GM12878 (cell line): ENCODE data around the gene GATA3. TPM values are rescaled to one million over a fixed set of nuclear protein-coding genes. Genes with fewer than 3 reads are reported as not detected.

Source experiments
- ATAC-seq: fragments of 200-7000 bp; cut with Tn5 transposase; 3 replicates; pipeline ENCODE4 v1.9.1; 2020; ENCODE audit warnings: mild to moderate bottlenecking, moderate library complexity
- BruUV-seq: library from RNA; stranded (reverse); fragments of 400-500 nt; replicated peaks from 2 replicates; lab custom pipeline; 2021; lab: Mats Ljungman, UMichigan
- CTCF ChIA-PET: fragments of 300-600 bp; sonication (Branson Sonifier 250); formaldehyde crosslinking; extraction: SDS; loops from one replicate; lab custom pipeline; 2021; ENCODE audit warnings: inconsistent platforms; lab: Yijun Ruan, JAX
- POLR2A ChIA-PET: fragments of 350-600 bp; formaldehyde crosslinking; extraction: SDS; loops from one replicate; lab custom pipeline; 2021; ENCODE audit warnings: inconsistent platforms; lab: Charles Lee
- RAD21 ChIA-PET: fragments of 300-600 bp; sonication (Branson Sonifier 250); formaldehyde crosslinking; loops from one replicate; lab custom pipeline; 2023; ENCODE audit warnings: antibody characterized with exemption; ENCODE audit not compliant: unreplicated experiment; lab: Charles Lee
- SMC1A ChIA-PET: fragments of 300-600 bp; sonication (Branson Sonifier 250); formaldehyde crosslinking; loops from one replicate; lab custom pipeline; 2023; ENCODE audit not compliant: unreplicated experiment, uncharacterized antibody; lab: Charles Lee
- DNase-seq: peaks from one replicate; pipeline ENCODE4 v3.0.0-alpha.2; 2011; ENCODE audit warnings: low read depth, low spot score
- FAIRE-seq: peaks from 3 replicates; lab custom pipeline; 2011; peaks lifted over from hg19 to GRCh38; lab: Jason Lieb, UNC
- H2AFZ ChIP-seq: 2 replicates; pipeline ENCODE4 v1.6.0; 2011; ENCODE audit warnings: low read depth, low read length, control low read depth; ENCODE audit not compliant: control insufficient read depth
- H3K27ac ChIP-seq: 2 replicates; pipeline ENCODE4 v1.5.1; 2011; ENCODE audit warnings: control low read depth; ENCODE audit not compliant: control insufficient read depth, insufficient read depth
- H3K27me3 ChIP-seq, 2 experiments: replicated peaks in 1 of 2; 2 replicates each; pipeline versions ENCODE4 v1.6.0 to v1.6.1; 2011; ENCODE audit warnings: low read length in 1 of 2; ENCODE audit not compliant: control insufficient read depth in 2 of 2, insufficient read depth in 2 of 2
- H3K36me3 ChIP-seq, 2 experiments: 2 replicates each; pipeline ENCODE4 v1.5.1; 2011; ENCODE audit warnings: low read length in 1 of 2; ENCODE audit not compliant: control insufficient read depth in 2 of 2, insufficient read depth in 2 of 2
- H3K4me1 ChIP-seq: 2 replicates; pipeline ENCODE4 v1.6.1; 2011; ENCODE audit warnings: mild to moderate bottlenecking, low read length, moderate library complexity, mixed read lengths; ENCODE audit not compliant: control insufficient read depth, insufficient read depth
- H3K4me2 ChIP-seq: 2 replicates; pipeline ENCODE4 v1.6.0; 2011; ENCODE audit warnings: control low read depth; ENCODE audit not compliant: control insufficient read depth, insufficient read depth
- H3K4me3 ChIP-seq: fragments of 200-600 bp; sonication (generic); 2 replicates; pipeline ENCODE4 v1.5.1; 2016
- H3K79me2 ChIP-seq: 2 replicates; pipeline ENCODE4 v1.6.0; 2011; ENCODE audit warnings: low read length; ENCODE audit not compliant: control insufficient read depth, insufficient read depth
- H3K9ac ChIP-seq: 2 replicates; pipeline ENCODE4 v1.8.0; 2011; ENCODE audit warnings: low read length, control low read depth, mixed read lengths; ENCODE audit not compliant: control insufficient read depth, insufficient read depth
- H3K9me3 ChIP-seq: replicated peaks from 3 replicates; pipeline ENCODE4 v1.5.1; 2011; ENCODE audit warnings: mild to moderate bottlenecking, low read length; ENCODE audit not compliant: control insufficient read depth, insufficient read depth
- H4K20me1 ChIP-seq: 2 replicates; pipeline ENCODE4 v1.6.0; 2011; ENCODE audit not compliant: control insufficient read depth, insufficient read depth
- MLLT1 ChIP-seq: fragments of 450-650 bp; IDR thresholded peaks from 2 replicates; pipeline ENCODE4 v1.6.1; 2016; ENCODE audit warnings: mild to moderate bottlenecking
- REST ChIP-seq: IDR thresholded peaks from 2 replicates; pipeline ENCODE4 v1.6.1; 2012; ENCODE audit warnings: mild to moderate bottlenecking, low read depth, low read length
- RUNX3 ChIP-seq: IDR thresholded peaks from 2 replicates; pipeline ENCODE4 v1.6.1; 2012; ENCODE audit warnings: low read length, inconsistent platforms
- STAT3 ChIP-seq: IDR thresholded peaks from 2 replicates; pipeline ENCODE4 v1.6.1; 2011; ENCODE audit warnings: low read depth, low read length, improper control_type of control experiment
- YBX1 ChIP-seq: fragments of 450-650 bp; IDR thresholded peaks from 2 replicates; pipeline ENCODE4 v1.6.1; 2016; ENCODE audit warnings: antibody characterized with exemption
- WGBS: methylation state at CpG from one replicate; pipeline ENCODE4 v1.1.6; 2016; ENCODE audit warnings: low lambda C conversion rate; ENCODE audit not compliant: insufficient replicate concordance, insufficient coverage; ENCODE audit errors: missing lambda C conversion rate; 5-methylcytosine and 5-hydroxymethylcytosine counted together
- in situ Hi-C: fragments of 300-500 bp; cut with MboI; formaldehyde crosslinking; loops from 9 replicates; pipeline ENCODE4 v1.14.3; 2018; ENCODE audit warnings: mixed read lengths
- intact Hi-C: fragments of 100-400 bp; cut with micrococcal nuclease; formaldehyde crosslinking; loops from one replicate; pipeline ENCODE4 v1.14.2; 2022; ENCODE audit not compliant: unreplicated experiment
- polyA plus RNA-seq, 11 experiments: library from polyadenylated mRNA; depleted of rRNA in 4 of 11; unstranded in 6 of 11; stranded (reverse) in 5 of 11; fragments of >200 nt; fragmentation: Nextera tagmentation in 4 of 11; fragmentation: Illumina TruSeq in 1 of 11; extraction: Ambion mirVana in 4 of 11; extraction: Trizol in 1 of 11; gene quantifications; 1 replicate in 1 of 11; 2 replicates in 10 of 11; pipeline versions ENCODE4 v1.2.1 to v1.2.3, GENCODE V29; 2011 to 2016; ENCODE audit warnings: inconsistent platforms in 2 of 11, missing spikeins in 2 of 11, low read depth in 1 of 11
- total RNA-seq, 4 experiments: library from RNA; depleted of rRNA in 3 of 4; stranded (reverse); fragments of >200 nt in 3 of 4; fragmentation: Illumina TruSeq in 1 of 4; extraction: Trizol in 1 of 4; gene quantifications; 2 replicates each; pipeline versions ENCODE4 v1.2.1 to v1.2.3, GENCODE V29; 2013 to 2021

The GATA3 gene
- total and polyA plus RNA-seq, 10 of the 15 experiments (the other 5 are each of a cell fraction or from before 2014, with no cell fraction given) = 0.08 to 0.80 (median 0.29) TPM

- no peak for TF ChIP-seq REST
- no peak for TF ChIP-seq YBX1
- no peak for TF ChIP-seq MLLT1
These were observed 31.8 kb downstream of the GATA3 start (continued) for GRCh38 chr10:8086315-8086714.

- TF ChIP-seq STAT3 = no peak
- peak; percentile 35; the same call in 1 of the 2 replicates for TF ChIP-seq RUNX3
- H3K9ac ChIP-seq = no peak overlapping the region
- in situ Hi-C loops (no loop called here), intact Hi-C loops (no loop called here)
- peak; percentile 65 for ATAC-seq
- H4K20me1 ChIP-seq = no peaks in the 10 kb centered on the region
- FAIRE-seq = no peak
- H3K4me3 ChIP-seq = no peak overlapping the region
- H3K27me3 ChIP-seq = no peaks in the 10 kb centered on the region
- ChIA-PET CTCF (no interaction called here), SMC1A (no interaction called here), POLR2A (no interaction called here), RAD21 (no interaction called here)
- H3K9me3 ChIP-seq = no peaks in the 10 kb centered on the region
- WGBS = 8% methylated on average over 6 of the region's 6 CpGs
- peaks cover 5% of the 10 kb centered on the region; the same call in 1 of the 2 replicates for H3K4me1 ChIP-seq
- no peak overlapping the region for H3K4me2 ChIP-seq
- H3K36me3 ChIP-seq = no peaks in the 10 kb centered on the region
- no peaks in the 10 kb centered on the region for H3K79me2 ChIP-seq
- BruUV-seq = no TSS peak
- no peak for DNase-seq
- 0 out of 2 replicates have a peak overlapping the region, but pooled peaks have one; percentile 29 for H2AFZ ChIP-seq
- no peak overlapping the region for H3K27ac ChIP-seq
These were observed 34.0 kb downstream of the GATA3 start for GRCh38 chr10:8088504-8088903.
